Stimulated activated CD4-positive, alpha-beta T cell treated with anti-CD3 and anti-CD28 coated beads, TNF-alpha, amount 100 ng/mL, for 1 hour (primary cell): ENCODE results near the gene CDK3.
A peak's percentile ranks its signal among the peaks of the same experiment; 100 is the strongest.

ENCODE experiments used
- DNase-seq, 3 donors: peaks; one replicate each; pipeline ENCODE4 v3.0.0-alpha.2; 2020; ENCODE audit warnings: low read depth in 3 of 3, low spot score in 1 of 3

CDK3 gene

GRCh38 chr17:76013377-76013932, 12.8 kb downstream of the CDK3 start:
- no peak for DNase-seq

- DNase-seq, result peak; percentile 54 to 60 (median 60)
These were observed 13.7 kb downstream of the CDK3 start for GRCh38 chr17:76014100-76014924.

DNA sequence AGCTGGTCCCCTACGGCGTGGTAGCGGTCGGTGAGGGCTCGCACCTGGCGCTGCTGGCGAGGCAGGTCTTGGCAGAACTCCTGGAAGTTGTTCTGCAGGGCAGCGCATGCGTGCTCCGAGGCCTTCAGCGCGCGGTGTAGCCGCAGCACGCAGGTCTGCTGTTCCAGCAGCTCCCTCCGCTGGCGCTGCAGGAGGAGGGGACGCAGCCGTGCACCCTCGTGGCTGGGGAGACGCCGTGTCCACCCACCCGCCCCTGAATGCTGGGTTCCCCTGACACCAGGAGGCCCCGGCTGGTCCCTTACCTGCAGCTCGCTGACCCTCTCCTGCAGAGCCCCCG, 14.2 kb downstream of the CDK3 start:
- no peak for DNase-seq

DNA sequence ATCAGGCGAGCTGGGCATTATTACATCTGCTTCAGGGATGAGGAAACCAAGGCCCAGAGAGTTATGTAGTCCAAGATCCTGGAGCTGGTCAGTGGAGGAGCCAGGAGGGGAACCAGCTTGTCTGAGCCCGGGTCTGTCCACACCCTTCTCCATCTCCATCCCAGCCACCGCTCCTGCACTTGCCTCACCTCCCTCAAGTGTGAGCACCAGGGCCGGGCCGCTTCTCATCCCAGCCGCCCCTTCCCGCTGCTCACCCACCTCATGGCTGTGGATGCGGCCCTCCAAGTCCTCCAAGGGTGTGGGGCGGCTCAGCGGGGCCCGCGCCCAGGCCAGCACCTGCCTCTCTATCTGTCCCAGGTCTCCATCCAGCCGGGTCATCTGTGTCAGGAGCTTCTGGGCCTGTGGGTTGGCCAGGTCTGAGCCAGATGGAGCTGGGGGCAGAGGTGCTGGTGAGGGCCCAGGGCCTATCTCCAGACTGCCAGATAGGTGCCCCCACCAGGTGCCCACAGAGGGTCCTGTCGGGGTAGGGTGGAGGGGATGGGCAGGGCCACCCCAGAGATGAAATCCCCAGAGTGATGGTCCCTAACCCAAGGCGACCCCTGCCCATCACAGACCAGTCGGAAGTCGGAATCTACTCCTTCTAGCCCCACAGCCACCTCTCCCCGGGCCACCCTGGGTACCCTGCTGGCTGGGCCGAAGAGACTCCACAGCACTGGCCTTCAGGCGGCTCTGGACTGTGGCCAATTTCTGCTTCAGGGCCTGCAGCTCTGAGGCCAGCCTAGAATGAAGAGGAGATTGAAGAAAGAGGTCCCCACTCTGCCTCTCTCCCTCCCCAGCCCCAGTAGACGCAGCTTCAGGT, 17.1 kb downstream of the CDK3 start:
- DNase-seq, result no peak

DNA sequence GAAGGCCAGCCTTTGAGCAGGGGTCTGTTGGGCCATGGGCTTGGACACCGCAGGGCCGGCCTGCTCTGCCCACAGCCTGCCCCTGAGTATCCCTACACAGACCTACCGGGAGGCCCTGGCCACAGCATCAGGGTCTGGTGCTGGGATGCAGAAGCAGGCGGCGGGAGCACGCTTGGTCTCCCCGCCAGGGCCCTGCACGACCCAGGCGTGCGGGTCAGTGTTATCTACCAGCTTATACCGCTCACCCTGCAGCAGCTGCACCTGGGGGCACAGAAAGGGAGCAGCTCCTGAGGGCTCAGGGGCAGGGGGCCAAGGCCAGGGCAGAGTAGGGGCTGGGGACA, 17.7 kb downstream of the CDK3 start:
- DNase-seq, result no peak

DNA sequence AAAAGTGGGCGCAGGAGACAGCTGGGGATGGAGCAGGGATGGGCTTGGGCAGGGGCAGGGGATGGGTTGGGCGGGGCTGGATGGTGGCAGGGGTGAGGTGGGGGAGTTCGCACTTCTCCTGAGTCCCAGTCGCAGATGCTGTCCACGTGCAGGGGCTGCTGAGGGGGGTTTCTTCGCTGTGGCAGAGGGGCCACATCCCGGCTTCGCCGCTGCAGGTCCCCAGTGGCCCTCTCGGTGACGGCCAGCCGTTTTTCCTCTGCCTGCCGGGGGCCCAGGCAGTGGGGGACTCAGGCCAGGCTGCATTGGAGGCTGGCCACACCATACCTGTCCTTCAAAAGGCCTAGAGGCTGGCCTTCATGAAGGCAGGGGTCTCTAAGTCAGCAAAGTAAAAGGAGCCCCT, 18.1 kb downstream of the CDK3 start:
- no peak for DNase-seq

GRCh38 chr17:76019833-76020467, 19.3 kb downstream of the CDK3 start:
- DNase-seq, result no peak

GRCh38 chr17:76022285-76022684, 21.6 kb downstream of the CDK3 start:
- DNase-seq, result no peak

DNA sequence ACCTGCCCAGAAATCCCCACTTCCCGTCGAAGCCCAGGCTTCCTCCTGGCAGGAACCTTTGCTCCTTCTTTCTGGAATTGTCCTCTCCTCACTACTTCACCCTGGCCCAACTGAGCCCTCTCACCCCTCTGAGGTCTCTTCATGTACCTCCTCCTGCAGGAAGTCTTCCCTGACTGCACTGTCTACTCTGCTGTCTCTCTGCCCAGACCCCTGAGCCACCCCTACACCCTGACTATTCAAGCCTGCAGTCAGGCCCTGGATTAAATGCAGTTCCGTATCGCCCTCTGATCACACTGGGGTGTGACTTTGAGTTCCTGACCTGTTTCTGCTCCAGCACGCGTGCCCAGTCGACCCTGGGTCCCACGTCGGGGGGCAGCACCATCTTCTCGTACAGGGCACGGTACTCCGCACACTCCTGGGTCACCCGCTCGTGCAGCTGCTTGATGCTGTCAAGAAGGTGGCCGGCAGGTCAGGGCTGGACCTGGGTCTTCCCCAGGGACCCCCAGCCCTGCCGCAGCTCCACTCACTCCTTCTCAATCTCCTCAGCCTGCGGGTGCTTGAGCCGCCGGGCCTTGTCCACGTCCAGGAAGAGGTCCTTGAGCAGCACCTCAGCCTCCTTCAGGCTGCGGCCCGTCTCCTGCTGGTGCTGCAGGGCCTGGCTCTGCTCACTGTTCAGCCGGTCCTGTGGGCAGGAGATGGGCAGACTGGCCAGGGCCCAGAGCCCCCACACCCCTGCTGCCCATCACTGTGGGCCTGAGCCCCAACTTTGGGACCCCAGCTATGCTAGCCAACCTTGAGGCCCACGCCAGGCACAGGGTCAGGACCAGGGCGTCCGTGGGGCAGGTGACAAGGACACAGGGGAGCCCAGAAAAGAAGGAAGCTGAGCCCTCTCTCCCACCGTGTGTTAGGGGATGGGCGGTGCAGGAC, 22.6 kb downstream of the CDK3 start:
- no peak for DNase-seq

DNA sequence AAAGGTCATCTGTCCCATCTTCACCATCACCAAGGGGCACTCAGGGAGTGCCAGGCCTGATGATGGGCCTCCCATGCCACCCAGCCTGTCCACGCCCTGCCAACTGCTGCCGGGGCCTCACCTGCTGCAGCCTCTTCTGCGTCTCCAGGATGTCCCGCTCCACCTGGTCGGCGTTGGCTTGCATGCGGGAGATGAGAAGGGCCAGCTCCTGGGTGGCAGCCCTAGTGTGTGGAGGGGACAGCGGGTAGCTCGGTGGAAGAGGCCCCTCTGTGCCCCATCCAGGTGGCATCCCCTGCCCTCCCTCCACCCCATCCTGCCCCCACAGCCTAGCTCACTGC, 23.2 kb downstream of the CDK3 start:
- no peak for DNase-seq

DNA sequence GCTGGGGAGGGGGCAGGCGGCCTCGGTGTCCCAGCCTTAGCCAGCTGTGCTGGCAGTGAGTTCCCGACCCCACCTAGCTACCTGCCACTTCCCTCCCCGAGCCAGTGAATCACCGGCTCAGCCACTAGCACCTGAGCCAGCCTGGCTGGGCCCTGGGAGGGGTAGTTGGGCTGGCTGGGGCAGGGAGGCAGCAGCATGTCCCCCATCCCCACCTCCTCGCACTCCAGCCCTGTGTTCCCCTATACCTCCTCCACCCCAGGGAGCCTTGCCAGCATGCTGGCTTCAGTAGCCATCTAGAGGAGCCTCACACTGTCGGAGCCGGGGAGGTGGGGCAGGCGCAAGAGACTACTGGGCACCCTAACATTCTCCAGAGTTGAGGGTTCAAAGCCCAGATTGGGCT, 23.7 kb downstream of the CDK3 start:
- no peak for DNase-seq

- no peak for DNase-seq
These were observed 24.6 kb downstream of the CDK3 start for GRCh38 chr17:76025294-76025693.

- no peak for DNase-seq
These were observed 26.1 kb downstream of the CDK3 start for GRCh38 chr17:76026714-76027158.

GRCh38 chr17:76027159-76027839, 26.6 kb downstream of the CDK3 start, which contains the start of gene EVPL:
Gene EVPL, minus strand, starts transcription at chr17:76027306. Its CDS starts 108 bp downstream, at chr17:76027198.
- no peak for DNase-seq

DNA sequence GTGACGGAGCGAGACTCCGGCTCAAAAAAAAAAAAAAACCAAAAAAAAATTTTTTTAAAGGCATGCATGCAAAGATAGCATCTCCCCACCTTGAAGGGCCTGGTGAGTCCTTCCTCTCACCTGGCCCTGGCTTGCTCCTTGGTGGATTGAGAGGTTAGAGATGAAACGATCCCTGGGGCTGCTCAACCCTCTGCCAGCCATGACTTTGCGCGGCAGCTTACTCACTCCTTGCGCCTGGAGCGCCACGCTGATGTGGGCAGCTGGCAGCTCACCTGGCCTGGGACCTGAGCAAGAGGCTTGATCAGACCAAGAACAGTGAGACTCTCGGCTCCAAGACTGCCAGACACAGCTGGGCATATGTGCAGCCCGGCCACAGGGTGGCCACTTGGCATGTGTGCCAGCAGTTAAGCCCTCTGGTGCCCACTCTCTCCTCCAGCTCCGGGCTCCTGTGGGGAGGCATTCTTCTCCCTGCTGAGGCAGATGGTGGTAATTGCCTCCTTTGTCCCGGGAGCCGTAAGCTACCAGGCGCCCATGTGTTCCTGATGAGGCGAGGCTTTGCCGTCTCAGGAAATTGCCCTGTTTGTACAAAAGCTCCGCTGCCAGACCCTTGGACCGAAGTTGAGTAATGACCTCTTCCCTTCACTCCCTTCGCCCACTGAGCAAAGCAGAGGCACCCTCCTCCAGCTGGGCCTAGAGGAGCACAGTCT, 31.6 kb downstream of the CDK3 start:
- no peak for DNase-seq

GRCh38 chr17:76032780-76033108, 32.1 kb downstream of the CDK3 start:
- no peak for DNase-seq

- DNase-seq, result no peak
These were observed 32.5 kb downstream of the CDK3 start for GRCh38 chr17:76033139-76033538.

GRCh38 chr17:76034428-76035350, 34.0 kb downstream of the CDK3 start:
- no peak for DNase-seq
